Measurements from ENCODE around the gene RAB13. TPM values are rescaled to one million over a fixed set of nuclear protein-coding genes. Genes with fewer than 3 reads are reported as not detected.

RAB13 gene
- total and polyA plus RNA-seq, 2 of the 8 experiments (the other 6 are each of a cell fraction or from before 2014, with no cell fraction given) = 70.5 to 157 TPM

GRCh38 chr1:153942766-153943549 is 43.2 kb downstream of the RAB13 start (continued):
- TF ChIP-seq SRF (IDR thresholded peaks at IDR 0.05; ENCODE audit: low read depth, low read length) (no peak), CHD2 (IDR thresholded peaks at IDR 0.05; ENCODE audit: low read length) (no peak), TAF1 (IDR thresholded peaks at IDR 0.05; ENCODE audit: low read depth, low read length) (no peak), NANOG (IDR thresholded peaks at IDR 0.05; ENCODE audit: insufficient read depth, low read depth, low read length, poor library complexity, severe bottlenecking) (no peak), E2F6 (IDR thresholded peaks at IDR 0.05) (no peak), HDAC6 (IDR thresholded peaks at IDR 0.05; ENCODE audit: low read depth, low read length) (no peak), SP1 (IDR thresholded peaks at IDR 0.05; ENCODE audit: low read depth, low read length) (no peak)

Measured in H1 (cell line).